Stomach (tissue), 9 donors: ENCODE measurements around the gene EML6. TPM values are rescaled to one million over a fixed set of nuclear protein-coding genes. Genes with fewer than 3 reads are reported as not detected.

ENCODE experiments used
- DNase-seq, 2 donors: peaks; one replicate each; pipeline versions ENCODE4 v3.0.0 to v3.0.0-alpha.2; 2013 to 2019
- H3K27ac ChIP-seq, 5 donors: fragments of 200-600 bp in 4 of 5; sonication (generic) in 4 of 5; one replicate each; pipeline ENCODE4 v1.5.1; 2013 to 2019; ENCODE audit warnings: mild to moderate bottlenecking in 1 of 5, moderate library complexity in 1 of 5
- H3K27me3 ChIP-seq, 3 donors: fragments of 200-600 bp; sonication (generic); one replicate each; pipeline ENCODE4 v1.5.1; 2017 to 2019; ENCODE audit warnings: mixed run types in 1 of 3
- H3K36me3 ChIP-seq, 4 donors: fragments of 200-600 bp; sonication (generic); 1 replicate in 3 of 4; 2 replicates in 1 of 4; pipeline ENCODE4 v1.5.1; 2016 to 2019
- H3K4me1 ChIP-seq, 4 donors: fragments of 200-600 bp; sonication (generic); one replicate each; pipeline ENCODE4 v1.5.1; 2016 to 2019
- H3K4me3 ChIP-seq, 4 donors: fragments of 200-600 bp; sonication (generic) in 3 of 4; one replicate each; pipeline ENCODE4 v1.5.1; 2016 to 2019; ENCODE audit warnings: mild to moderate bottlenecking in 1 of 4
- H3K9me3 ChIP-seq, 4 donors: fragments of 200-600 bp; sonication (generic); one replicate each; pipeline ENCODE4 v1.5.1; 2016 to 2019
- CTCF ChIP-seq, 7 experiments: fragments of 450-650 bp in 4 of 7; fragments of 200-600 bp in 3 of 7; sonication (generic) in 3 of 7; IDR thresholded peaks; one replicate each; pipeline ENCODE4 v1.5.1; 2016 to 2019; ENCODE audit warnings: antibody characterized with exemption in 7 of 7, control low read depth in 2 of 7, mild to moderate bottlenecking in 1 of 7
- EP300 ChIP-seq: sonication (generic); formaldehyde crosslinking; IDR thresholded peaks from one replicate; pipeline ENCODE4 v1.6.1; 2017; ENCODE audit warnings: antibody characterized with exemption
- POLR2A ChIP-seq, 4 donors: fragments of 450-650 bp; IDR thresholded peaks; one replicate each; pipeline ENCODE4 v1.6.1; 2016; ENCODE audit warnings: antibody characterized with exemption in 4 of 4, control low read depth in 2 of 4, mild to moderate bottlenecking in 1 of 4, moderate library complexity in 1 of 4
- POLR2AphosphoS5 ChIP-seq, 3 donors: sonication (generic); formaldehyde crosslinking; IDR thresholded peaks; one replicate each; pipeline ENCODE4 v1.6.1; 2016; ENCODE audit warnings: antibody characterized with exemption in 3 of 3
- WGBS, 5 donors: extraction: QIAGEN DNeasy Blood & Tissue Kit in 3 of 5; methylation state at CpG; one replicate each; pipeline versions ENCODE4 v1.1.5 to v1.1.7; 2013 to 2018; 5-methylcytosine and 5-hydroxymethylcytosine counted together
- intact Hi-C: fragments of 100-400 bp; cut with DNase I; formaldehyde crosslinking; loops from one replicate; pipeline ENCODE4 v1.15.1; 2023; ENCODE audit warnings: low total_unique reads
- polyA plus RNA-seq, 3 donors: library from polyadenylated mRNA; stranded (reverse); fragments of 200-250 nt; gene quantifications; one replicate each; pipeline ENCODE4 v1.2.3, GENCODE V29; 2013
- total RNA-seq, 5 donors: library from RNA; depleted of rRNA; stranded (reverse); fragments of >200 nt; gene quantifications; one replicate each; pipeline versions ENCODE4 v1.1.0 to v1.2.3, GENCODE V29; 2014 to 2016
- donor health status: healthy with polysubstance abuse.
- donor health status: Bipolar disorder and iron deficiency.
- donor health status: healthy.

Gene EML6
- total and polyA plus RNA-seq, 8 donors, result 0.45 to 10.1 (median 1.8) TPM; not detected in 1

- WGBS, 5 donors, result 59 to 81% (median 67%) methylated on average over 3 of the region's 3 CpGs
- no peak for TF ChIP-seq CTCF (IDR thresholded peaks at IDR 0.05)
- TF ChIP-seq POLR2AphosphoS5 (IDR thresholded peaks at IDR 0.05), result no peak
- TF ChIP-seq EP300, result no peak
- no peak for TF ChIP-seq POLR2A (IDR thresholded peaks at IDR 0.05)
- Histone ChIP-seq H3K36me3 (no peaks in the 10 kb centered on the region), H3K9me3 (no peaks in the 10 kb centered on the region), H3K27me3 (no peaks in the 10 kb centered on the region), H3K4me1 (peaks cover 0 to 16% (median 14%) of the 10 kb centered on the region in 4 donors), H3K27ac (no peak overlapping the region), H3K4me3 (no peak overlapping the region)
- peak in 1 of 2 donors; percentile 18 for DNase-seq
- intact Hi-C loops, result no loop called here
Measured at GRCh38 chr2:54906716-54907115, 183.3 kb downstream of the EML6 start.

- Histone ChIP-seq H3K4me1 (peaks cover 0 to 16% (median 14%) of the 10 kb centered on the region in 4 donors), H3K4me3 (no peak overlapping the region), H3K36me3 (no peaks in the 10 kb centered on the region), H3K27me3 (no peaks in the 10 kb centered on the region), H3K9me3 (no peaks in the 10 kb centered on the region), H3K27ac (no peak overlapping the region)
- no peak for TF ChIP-seq POLR2A (IDR thresholded peaks at IDR 0.05)
- no peak for TF ChIP-seq EP300
- no peak for TF ChIP-seq CTCF (IDR thresholded peaks at IDR 0.05)
- TF ChIP-seq POLR2AphosphoS5 (IDR thresholded peaks at IDR 0.05), result no peak
- WGBS, 5 donors, result 96 to 100% (median 97%) methylated on average over 1 of the region's 1 CpG
- no peak for DNase-seq
- intact Hi-C loops, result no loop called here
Measured at GRCh38 chr2:54907663-54908062, 184.2 kb downstream of the EML6 start.

- WGBS, 5 donors, result 79 to 87% (median 80%) methylated on average over 6 of the region's 6 CpGs
- no peak overlapping the region for H3K27ac ChIP-seq
- no peak overlapping the region for H3K4me3 ChIP-seq
- H3K36me3 ChIP-seq, result no peaks in the 10 kb centered on the region
- H3K27me3 ChIP-seq, result no peaks in the 10 kb centered on the region
- TF ChIP-seq POLR2AphosphoS5 (IDR thresholded peaks at IDR 0.05) (no peak), EP300 (no peak), CTCF (IDR thresholded peaks at IDR 0.05) (no peak), POLR2A (IDR thresholded peaks at IDR 0.05) (no peak)
- no peaks in the 10 kb centered on the region for H3K9me3 ChIP-seq
- no peak for DNase-seq
- intact Hi-C loops, result no loop called here
- H3K4me1 ChIP-seq, result peaks cover 0 to 14% (median 13%) of the 10 kb centered on the region in 4 donors
Measured at GRCh38 chr2:54908591-54908990, 185.1 kb downstream of the EML6 start.

- TF ChIP-seq POLR2AphosphoS5 (IDR thresholded peaks at IDR 0.05), result no peak
- no peak for TF ChIP-seq CTCF (IDR thresholded peaks at IDR 0.05)
- TF ChIP-seq EP300, result no peak
- no peak for TF ChIP-seq POLR2A (IDR thresholded peaks at IDR 0.05)
- 72 to 93% (median 85%) methylated on average over 3 of the region's 3 CpGs for WGBS, 5 donors
- Histone ChIP-seq H3K4me3 (no peak overlapping the region), H3K36me3 (no peaks in the 10 kb centered on the region), H3K27ac (no peak overlapping the region), H3K27me3 (no peaks in the 10 kb centered on the region), H3K9me3 (no peaks in the 10 kb centered on the region), H3K4me1 (peaks cover 0 to 10% (median 9%) of the 10 kb centered on the region in 4 donors)
- no peak for DNase-seq
- intact Hi-C loops, result no loop called here
Measured at GRCh38 chr2:54909001-54909400, 185.5 kb downstream of the EML6 start.
